Activated CD4-positive, alpha-beta T cell treated with anti-CD3 and anti-CD28 coated beads for 1 hour (primary cell): ENCODE data around the gene CXADR.

ENCODE experiments used
- DNase-seq: peaks from one replicate; pipeline ENCODE4 v3.0.0-alpha.2; 2020

CXADR gene

GRCh38 chr21:17545007-17545406, 32.2 kb downstream of the CXADR start:
- DNase-seq: no peak

DNA sequence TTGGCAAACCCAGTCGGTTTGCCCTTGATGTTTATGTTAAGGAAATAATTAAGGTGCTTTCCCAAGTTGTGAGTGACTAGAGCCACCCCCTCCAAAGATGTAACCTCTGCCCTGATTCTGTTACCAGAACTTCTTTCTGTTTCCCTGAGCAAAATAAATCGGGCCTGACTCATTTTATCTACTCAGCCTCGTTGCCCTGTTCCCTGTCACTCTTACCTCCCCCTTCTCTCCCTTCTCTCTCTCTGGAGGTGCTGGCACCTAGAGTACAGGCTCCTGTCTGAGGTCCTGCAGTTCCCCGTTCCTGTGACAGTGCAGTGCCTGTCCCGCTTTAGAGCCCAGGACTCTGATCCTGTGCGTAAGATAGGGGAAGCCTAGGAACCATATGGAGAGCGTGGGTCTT, 35.4 kb downstream of the CXADR start:
- DNase-seq: no peak

DNA sequence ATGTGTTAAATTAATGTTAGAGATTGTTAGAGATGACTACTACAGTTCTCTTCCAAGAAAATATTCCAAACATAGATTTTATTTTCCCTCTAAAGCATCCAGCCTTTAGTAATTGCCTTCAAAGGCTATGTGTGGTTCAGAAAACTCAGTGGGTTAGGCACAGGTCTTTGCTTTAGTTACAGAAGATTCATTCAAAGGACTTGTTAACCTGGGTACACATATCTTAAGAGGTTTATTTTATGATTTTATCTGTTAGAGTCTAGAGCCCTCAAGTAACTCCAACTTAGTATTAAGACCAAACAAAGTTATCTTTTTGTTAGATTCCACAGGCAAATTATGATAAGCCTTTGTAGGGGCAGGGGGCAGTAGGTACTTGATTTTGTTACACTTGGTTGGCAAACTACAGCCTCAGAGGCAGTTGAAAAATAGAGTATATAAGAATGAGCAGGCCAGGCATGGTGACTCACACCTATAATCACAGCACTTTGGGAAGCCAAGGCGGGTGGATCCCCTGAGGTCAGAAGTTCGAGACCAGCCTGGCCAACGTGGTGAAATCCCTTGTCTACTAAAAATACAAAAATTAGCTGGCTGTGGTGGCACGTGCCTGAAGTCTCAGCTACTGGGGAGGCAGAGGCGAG, 37.9 kb downstream of the CXADR start:
- DNase-seq: no peak

- no peak for DNase-seq
Observed at GRCh38 chr21:17552410-17552809, 39.6 kb downstream of the CXADR start.

GRCh38 chr21:17554120-17554519, 41.3 kb downstream of the CXADR start:
- no peak for DNase-seq

DNA sequence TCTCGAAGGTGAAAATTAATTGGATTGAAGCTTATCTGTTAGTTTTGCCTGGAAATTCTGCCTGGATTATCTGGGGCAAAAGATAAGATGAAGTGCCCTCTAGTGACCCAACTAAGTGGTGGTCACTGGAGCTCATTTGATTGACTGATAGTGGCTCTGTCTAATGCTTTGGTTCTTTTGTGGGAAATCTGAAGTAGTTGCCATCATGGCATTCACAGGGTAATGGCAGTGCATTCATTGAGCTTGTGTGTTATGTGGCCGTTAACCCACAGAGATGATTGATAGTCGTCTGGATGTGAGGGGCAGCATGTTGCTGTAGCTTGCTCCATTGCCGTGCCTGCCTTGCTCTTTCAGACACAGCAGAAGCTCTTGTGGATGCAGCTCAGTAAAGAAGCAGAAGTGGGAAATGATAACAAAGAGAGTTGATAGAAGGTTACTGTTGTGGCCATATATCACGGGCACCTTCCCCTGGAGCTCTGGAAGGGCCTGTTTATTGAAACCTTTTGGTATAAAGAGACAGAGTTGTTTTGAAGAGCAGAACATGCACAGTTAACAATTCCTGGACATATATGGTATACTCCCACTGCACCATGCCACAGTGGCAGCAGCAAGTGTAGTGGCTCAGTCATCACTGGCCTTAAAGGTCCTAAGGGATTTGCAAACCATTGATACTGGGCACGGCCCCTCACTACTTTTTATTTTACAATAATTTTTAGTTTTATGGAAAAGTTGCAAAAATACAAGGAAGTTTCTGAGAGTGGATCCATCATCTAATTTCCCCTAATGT, 42.0 kb downstream of the CXADR start:
- DNase-seq: no peak

- DNase-seq: no peak
Observed at GRCh38 chr21:17560377-17561025, 47.7 kb downstream of the CXADR start.

GRCh38 chr21:17570786-17571185, 57.9 kb downstream of the CXADR start:
- DNase-seq: no peak

DNA sequence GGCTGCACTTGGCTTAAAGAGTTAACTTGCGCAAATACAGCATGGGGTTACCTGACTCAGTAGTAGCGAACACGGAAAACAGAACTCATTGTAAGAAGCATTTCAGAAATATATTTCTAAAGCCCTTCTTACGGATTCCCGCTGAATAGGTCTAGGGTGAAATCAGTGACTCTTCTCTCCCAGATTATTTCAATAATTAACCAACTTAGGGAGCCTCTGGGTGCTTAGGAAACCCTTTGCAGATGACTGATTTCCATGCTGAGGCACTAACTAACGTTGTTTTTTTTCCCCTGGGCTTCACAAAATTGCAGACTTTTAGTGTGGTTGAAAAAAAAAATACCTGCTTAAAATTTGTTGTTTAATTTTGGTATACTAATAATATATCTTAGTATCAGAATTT, 59.6 kb downstream of the CXADR start:
- no peak for DNase-seq

GRCh38 chr21:17575076-17575475, 62.2 kb downstream of the CXADR start:
- no peak for DNase-seq

- DNase-seq: no peak
Observed at GRCh38 chr21:17576080-17576835, 63.4 kb downstream of the CXADR start.

DNA sequence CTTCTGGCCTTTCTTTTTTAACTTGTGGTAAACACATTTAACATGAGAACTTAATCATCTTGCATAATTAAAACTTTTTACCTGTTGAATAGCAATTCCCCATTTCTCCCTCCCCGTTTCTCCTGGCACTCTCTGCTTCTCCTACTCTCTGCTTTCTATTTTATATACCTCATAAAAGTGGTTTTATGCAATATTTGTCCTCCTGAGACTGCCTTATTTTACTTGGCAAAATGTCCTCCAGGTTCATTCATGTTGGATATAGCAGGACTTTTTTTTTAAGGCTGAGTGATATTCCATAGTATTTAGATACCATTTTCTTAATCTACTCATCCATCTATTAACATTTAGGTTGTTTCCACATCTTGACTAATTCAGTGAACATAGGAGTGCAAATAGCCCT, 64.9 kb downstream of the CXADR start:
- no peak for DNase-seq

DNA sequence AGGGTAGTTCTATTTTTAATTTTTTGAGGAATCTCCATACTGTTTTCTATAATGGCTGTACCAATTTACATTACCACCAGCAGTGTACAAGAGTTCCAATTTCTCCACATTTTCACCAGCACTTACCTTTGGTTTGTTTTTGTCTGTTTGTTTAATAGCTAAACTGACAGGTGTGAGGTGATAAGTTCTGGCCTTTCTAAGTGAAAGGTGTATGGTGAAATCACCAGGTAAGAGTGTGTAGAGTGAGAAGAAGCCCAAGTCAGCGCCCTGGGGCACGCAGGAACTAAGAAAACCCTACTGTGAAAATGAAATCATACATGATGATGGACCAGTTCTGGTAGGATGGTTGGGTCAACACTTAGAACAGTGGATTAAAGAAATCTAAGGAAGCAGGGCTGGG, 65.3 kb downstream of the CXADR start:
- no peak for DNase-seq

DNA sequence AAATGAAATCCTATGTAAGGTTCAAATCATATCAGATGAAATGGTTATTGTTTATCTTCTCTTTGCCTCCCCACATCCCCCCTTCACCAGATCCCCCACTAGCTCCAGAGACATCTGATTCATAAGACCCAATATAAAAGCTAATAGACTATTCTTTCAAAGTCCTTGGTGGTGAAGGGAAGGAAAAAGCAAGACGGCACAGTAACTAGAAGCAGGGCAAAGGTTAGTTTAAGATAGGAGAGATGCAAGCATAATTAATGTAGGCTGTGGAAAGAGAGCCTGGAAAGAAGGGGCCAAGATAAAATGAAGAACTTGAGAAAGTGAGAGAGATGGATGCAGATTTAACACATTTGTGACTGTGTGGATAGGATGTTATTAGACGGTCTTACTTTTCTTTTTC, 66.0 kb downstream of the CXADR start:
- DNase-seq: no peak

DNA sequence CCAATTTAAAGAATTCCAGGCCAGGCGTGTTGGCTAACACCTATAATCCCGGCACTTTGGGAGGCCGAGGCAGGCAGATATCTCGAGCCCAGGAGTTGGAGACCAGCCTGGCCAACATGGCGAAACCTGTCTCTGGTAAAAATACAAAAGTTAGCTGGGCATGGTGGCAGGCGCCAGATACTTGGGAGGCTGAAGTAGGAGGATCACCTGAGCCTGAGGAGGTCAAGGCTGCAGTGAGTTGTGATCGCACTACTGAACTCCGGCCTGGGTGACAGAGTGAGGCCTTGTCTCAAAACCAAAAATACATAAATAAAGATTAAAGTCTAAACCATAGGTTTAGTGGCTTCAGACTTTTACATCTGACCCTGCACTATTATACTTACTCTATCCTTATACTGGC, 67.5 kb downstream of the CXADR start:
- no peak for DNase-seq

DNA sequence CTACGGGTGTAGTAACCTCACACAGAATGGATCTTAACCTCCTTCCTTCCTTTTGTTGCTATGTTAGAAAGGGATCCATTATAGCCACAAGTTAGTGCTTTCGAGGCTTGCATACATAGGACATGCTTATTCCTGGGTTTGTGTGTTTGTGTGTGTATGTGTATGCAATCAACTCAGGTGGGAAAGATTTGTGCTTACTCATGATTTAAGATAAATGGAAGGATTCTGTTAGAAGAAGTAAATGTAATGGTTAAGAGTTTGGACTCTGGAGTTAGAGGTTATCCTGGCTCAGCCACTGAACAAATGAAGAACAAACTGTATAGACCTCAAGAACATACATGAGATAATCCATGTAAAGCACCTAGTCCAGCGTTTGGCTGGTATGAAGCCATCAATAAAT, 71.1 kb downstream of the CXADR start:
- DNase-seq: no peak

DNA sequence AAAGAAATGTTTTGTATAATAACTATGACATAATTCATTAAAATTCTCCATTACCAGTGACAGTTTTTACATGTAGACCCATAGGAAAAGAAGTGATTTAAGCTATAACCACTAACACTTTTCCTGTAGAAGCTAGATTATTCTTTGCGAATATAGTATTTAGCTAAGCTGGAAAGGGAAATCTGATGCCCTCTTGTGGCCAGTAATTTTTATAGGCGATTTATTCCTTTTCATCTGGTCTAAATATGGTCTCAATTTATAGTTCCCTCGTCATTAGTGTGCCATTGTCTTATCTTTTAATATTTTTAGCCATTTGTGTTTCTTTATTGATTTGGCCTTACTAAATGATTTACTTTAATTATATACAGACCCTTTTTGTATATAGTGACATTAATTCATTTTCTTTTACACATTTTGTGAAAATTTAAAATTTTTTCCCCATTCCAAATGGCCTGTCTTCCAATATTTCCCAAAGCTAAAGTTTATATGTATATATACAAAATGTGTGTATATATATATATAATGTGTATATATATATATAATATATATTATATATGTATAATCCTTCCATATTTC, 73.1 kb downstream of the CXADR start:
- DNase-seq: no peak

DNA sequence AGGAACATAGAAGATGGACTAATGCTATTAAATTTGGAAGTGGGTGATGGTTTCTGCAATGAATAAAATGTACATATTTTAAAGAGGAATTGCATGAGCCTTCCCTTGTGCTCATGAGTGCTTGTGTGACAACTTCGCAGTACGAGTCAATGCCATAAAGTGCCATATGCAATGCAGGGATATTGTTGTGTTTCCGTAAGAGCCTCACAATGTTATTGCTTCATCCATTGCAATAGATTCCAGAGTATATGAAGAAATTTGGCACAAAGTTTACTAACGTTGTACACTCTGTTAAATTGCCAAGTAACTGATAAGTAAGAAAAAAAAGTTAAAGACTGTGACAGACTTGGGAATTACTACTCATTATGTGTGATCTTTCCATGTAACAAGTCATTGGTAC, 77.6 kb downstream of the CXADR start:
- no peak for DNase-seq

DNA sequence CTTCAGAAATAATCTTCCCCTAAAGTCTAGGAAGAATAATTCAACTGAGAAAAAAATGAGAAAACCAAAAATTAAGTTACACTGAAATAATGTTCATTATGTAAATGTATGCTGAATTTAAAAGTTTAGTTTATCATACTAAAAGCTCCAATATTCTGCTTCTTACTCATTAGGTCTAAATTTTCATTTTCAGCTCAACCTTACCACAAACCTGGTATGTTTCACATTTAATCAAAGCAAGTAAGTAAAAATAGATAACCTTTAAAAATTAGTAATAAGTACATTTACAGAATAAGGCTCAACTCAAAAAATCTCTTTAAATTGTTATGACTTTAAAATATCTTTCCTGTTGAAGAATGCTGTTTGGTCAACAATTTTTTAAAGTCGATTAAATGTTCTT, 84.8 kb downstream of the CXADR start:
- DNase-seq: no peak

DNA sequence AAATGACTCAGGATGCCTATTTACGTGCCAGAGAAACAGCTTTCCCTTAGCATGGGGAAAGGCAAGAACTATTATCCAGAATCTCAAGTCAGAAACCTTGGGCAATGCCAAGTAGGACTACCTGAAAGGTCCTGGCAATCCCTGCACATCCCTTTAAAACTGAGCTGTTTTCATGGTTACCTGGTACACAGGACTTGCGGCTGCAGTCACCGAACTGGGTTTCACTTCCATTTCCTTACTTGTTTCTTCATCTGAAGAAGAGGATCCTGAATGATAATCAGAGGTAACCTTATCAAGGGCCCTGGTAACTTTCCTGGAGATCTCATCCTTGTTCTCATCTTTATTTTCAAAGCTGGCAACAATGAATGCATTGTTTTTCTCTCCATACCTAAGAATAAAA, 85.6 kb downstream of the CXADR start:
- DNase-seq: no peak

GRCh38 chr21:17602874-17603273, 90.0 kb downstream of the CXADR start:
- no peak for DNase-seq

DNA sequence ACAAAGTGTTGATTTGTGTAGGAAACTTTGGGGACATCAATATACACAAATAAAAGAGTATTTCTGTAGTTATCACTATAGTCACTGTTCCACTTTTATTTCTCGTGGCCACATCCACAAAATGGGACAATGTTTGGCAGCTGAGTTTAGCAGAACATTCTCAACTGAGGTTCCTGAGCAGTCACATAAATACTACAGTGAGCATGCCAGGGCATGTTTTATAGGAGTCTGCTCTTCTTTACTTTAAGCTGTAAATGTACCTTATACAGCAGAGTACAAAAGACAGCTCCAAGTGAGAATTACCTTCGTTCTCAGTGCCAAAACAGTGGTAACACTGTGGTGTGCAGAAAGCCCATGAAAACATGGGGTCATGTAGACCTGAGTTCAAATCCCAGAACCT, 94.8 kb downstream of the CXADR start:
- no peak for DNase-seq

DNA sequence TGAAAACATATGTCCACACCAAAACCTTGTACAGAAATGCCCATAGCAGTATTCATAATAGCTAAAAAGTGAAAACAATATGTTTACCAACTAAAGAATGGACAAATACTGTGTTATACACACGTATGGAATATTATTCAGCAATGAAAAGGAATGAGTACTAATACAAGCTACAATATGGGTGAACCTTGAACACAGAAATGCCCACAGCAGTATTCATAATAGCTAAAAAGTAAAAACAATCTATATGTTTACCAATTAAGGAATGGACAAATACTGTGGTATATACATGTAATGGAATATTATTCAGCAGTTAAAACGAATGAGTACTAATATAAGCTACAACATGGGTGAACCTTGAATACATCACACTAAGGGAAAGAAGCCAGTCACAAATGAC, 96.8 kb downstream of the CXADR start:
- no peak for DNase-seq
